Measurements from ENCODE around the gene TMEM151A. TPM values are rescaled to one million over a fixed set of nuclear protein-coding genes. Genes with fewer than 3 reads are reported as not detected.

Gene TMEM151A
- total RNA-seq, 2 donors from 2014 or later = 0.10 TPM; not detected in 1

GRCh38 chr11:66281776-66282467 is 9.8 kb upstream of the TMEM151A start:
- ATAC-seq (replicated peaks in 1 of 2) (no peak), DNase-seq (no peak)
- peak overlapping the region; percentile 12 to 29 for H3K4me3 Mint-ChIP-seq
- H3K9me3 Mint-ChIP-seq = no peaks in the 10 kb centered on the region
- peaks cover 24% of the 10 kb centered on the region for H3K4me1 Mint-ChIP-seq (ENCODE audit: low read depth)
- peaks cover 0 to 1% of the 10 kb centered on the region in 2 donors for H3K36me3 Mint-ChIP-seq (ENCODE audit: insufficient read depth in 2 of 2)
- H3K27me3 Mint-ChIP-seq (ENCODE audit: low read depth) = peaks cover 19% of the 10 kb centered on the region
- H3K27ac Mint-ChIP-seq = no peak overlapping the region

GRCh38 chr11:66282468-66283455 is 8.9 kb upstream of the TMEM151A start:
- peak; percentile 87 to 88 for ATAC-seq (replicated peaks in 1 of 2)
- peak overlapping the region; percentile 29 to 34 for H3K4me3 Mint-ChIP-seq
- peaks cover 19% of the 10 kb centered on the region for H3K27me3 Mint-ChIP-seq (ENCODE audit: low read depth)
- no peaks in the 10 kb centered on the region for H3K9me3 Mint-ChIP-seq
- H3K36me3 Mint-ChIP-seq (ENCODE audit: insufficient read depth in 2 of 2) = peaks cover 0 to 2% of the 10 kb centered on the region in 2 donors
- H3K27ac Mint-ChIP-seq = peak overlapping the region; percentile 42
- peak; percentile 99 for DNase-seq
- peaks cover 32% of the 10 kb centered on the region for H3K4me1 Mint-ChIP-seq (ENCODE audit: low read depth)

GRCh38 chr11:66283461-66284105 is 8.1 kb upstream of the TMEM151A start:
- peak overlapping the region; percentile 23 for H3K27ac Mint-ChIP-seq
- no peak for ATAC-seq (replicated peaks in 1 of 2)
- H3K27me3 Mint-ChIP-seq (ENCODE audit: low read depth) = peaks cover 19% of the 10 kb centered on the region
- peaks cover 33% of the 10 kb centered on the region for H3K4me1 Mint-ChIP-seq (ENCODE audit: low read depth)
- peaks cover 0 to 2% of the 10 kb centered on the region in 2 donors for H3K36me3 Mint-ChIP-seq (ENCODE audit: insufficient read depth in 2 of 2)
- no peak for DNase-seq
- H3K4me3 Mint-ChIP-seq = no peak overlapping the region
- H3K9me3 Mint-ChIP-seq = no peaks in the 10 kb centered on the region

GRCh38 chr11:66284526-66285078 is 7.1 kb upstream of the TMEM151A start:
- ATAC-seq (replicated peaks in 1 of 2) (no peak), DNase-seq (no peak)
- H3K36me3 Mint-ChIP-seq (ENCODE audit: insufficient read depth in 2 of 2) = peaks cover 0 to 2% of the 10 kb centered on the region in 2 donors
- H3K27me3 Mint-ChIP-seq (ENCODE audit: low read depth) = peaks cover 10% of the 10 kb centered on the region
- no peak overlapping the region for H3K27ac Mint-ChIP-seq
- peaks cover 28% of the 10 kb centered on the region for H3K4me1 Mint-ChIP-seq (ENCODE audit: low read depth)
- H3K4me3 Mint-ChIP-seq = no peak overlapping the region
- H3K9me3 Mint-ChIP-seq = no peaks in the 10 kb centered on the region

- Mint-ChIP-seq H3K27me3 (ENCODE audit: low read depth) (peaks cover 7% of the 10 kb centered on the region), H3K27ac (no peak overlapping the region), H3K9me3 (no peaks in the 10 kb centered on the region), H3K36me3 (ENCODE audit: insufficient read depth in 2 of 2) (peaks cover 0 to 2% of the 10 kb centered on the region in 2 donors), H3K4me3 (no peak overlapping the region), H3K4me1 (ENCODE audit: low read depth) (peaks cover 34% of the 10 kb centered on the region)
- ATAC-seq (replicated peaks in 1 of 2) (no peak), DNase-seq (no peak)
Measured at GRCh38 chr11:66285250-66285947, 6.3 kb upstream of the TMEM151A start.

- peaks cover 10% of the 10 kb centered on the region for H3K27me3 Mint-ChIP-seq (ENCODE audit: low read depth)
- peaks cover 0 to 2% of the 10 kb centered on the region in 2 donors for H3K36me3 Mint-ChIP-seq (ENCODE audit: insufficient read depth in 2 of 2)
- no peak for ATAC-seq (replicated peaks in 1 of 2)
- H3K27ac Mint-ChIP-seq = no peak overlapping the region
- peaks cover 35% of the 10 kb centered on the region for H3K4me1 Mint-ChIP-seq (ENCODE audit: low read depth)
- peak overlapping the region; percentile 2 to 44 for H3K4me3 Mint-ChIP-seq
- H3K9me3 Mint-ChIP-seq = no peaks in the 10 kb centered on the region
- no peak for DNase-seq
Measured at GRCh38 chr11:66286699-66287098, 5.0 kb upstream of the TMEM151A start.

- no peak overlapping the region for H3K27ac Mint-ChIP-seq
- no peaks in the 10 kb centered on the region for H3K9me3 Mint-ChIP-seq
- peaks cover 12% of the 10 kb centered on the region for H3K27me3 Mint-ChIP-seq (ENCODE audit: low read depth)
- peak overlapping the region; percentile 92 to 93 for H3K4me3 Mint-ChIP-seq
- peaks cover 0 to 2% of the 10 kb centered on the region in 2 donors for H3K36me3 Mint-ChIP-seq (ENCODE audit: insufficient read depth in 2 of 2)
- ATAC-seq (replicated peaks in 1 of 2) (no peak), DNase-seq (no peak)
- peaks cover 31% of the 10 kb centered on the region for H3K4me1 Mint-ChIP-seq (ENCODE audit: low read depth)
Measured at GRCh38 chr11:66287211-66287888, 4.3 kb upstream of the TMEM151A start.

- Mint-ChIP-seq H3K27me3 (ENCODE audit: low read depth) (peaks cover 19% of the 10 kb centered on the region), H3K36me3 (ENCODE audit: insufficient read depth in 2 of 2) (peaks cover 0 to 2% of the 10 kb centered on the region in 2 donors), H3K4me1 (ENCODE audit: low read depth) (peaks cover 30% of the 10 kb centered on the region), H3K9me3 (no peaks in the 10 kb centered on the region), H3K27ac (peak overlapping the region; percentile 52), H3K4me3 (peak overlapping the region; percentile 92 to 93)
- no peak for DNase-seq
- ATAC-seq (replicated peaks in 1 of 2) = no peak
Measured at GRCh38 chr11:66287889-66288670, 3.6 kb upstream of the TMEM151A start.

- H3K4me1 Mint-ChIP-seq (ENCODE audit: low read depth) = peaks cover 28% of the 10 kb centered on the region
- H3K36me3 Mint-ChIP-seq (ENCODE audit: insufficient read depth in 2 of 2) = peaks cover 0 to 2% of the 10 kb centered on the region in 2 donors
- DNase-seq (peak; percentile 99), ATAC-seq (replicated peaks in 1 of 2) (peak; percentile 93)
- peak within 1 kb of the TSS; percentile 94 for H3K27ac Mint-ChIP-seq
- H3K9me3 Mint-ChIP-seq = no peaks in the 10 kb centered on the region
- H3K27me3 Mint-ChIP-seq (ENCODE audit: low read depth) = peaks cover 27% of the 10 kb centered on the region
- H3K4me3 Mint-ChIP-seq = peak within 1 kb of the TSS; percentile 92 to 93
Measured at GRCh38 chr11:66288671-66289547, 2.8 kb upstream of the TMEM151A start, which contains the start of gene YIF1A. YIF1A (minus strand) TSS chr11:66289143; CDS start chr11:66288985, 158 bp downstream.

- Mint-ChIP-seq H3K4me1 (ENCODE audit: low read depth) (peaks cover 28% of the 10 kb centered on the region), H3K36me3 (ENCODE audit: insufficient read depth in 2 of 2) (peaks cover 0 to 2% of the 10 kb centered on the region in 2 donors), H3K27me3 (ENCODE audit: low read depth) (peaks cover 27% of the 10 kb centered on the region), H3K27ac (peak overlapping the region; percentile 94), H3K9me3 (no peaks in the 10 kb centered on the region), H3K4me3 (peak overlapping the region; percentile 92 to 93)
- ATAC-seq (replicated peaks in 1 of 2) = peak; percentile 70 to 73
- DNase-seq = peak; percentile 84 to 90
Measured at GRCh38 chr11:66289548-66290329, 2.0 kb upstream of the TMEM151A start.

Measured in activated T-cell treated with anti-CD3 and anti-CD28 coated beads, Interleukin-2, amount 50 U/mL, for 72 hours (primary cell).